ENCODE data around the gene KIF3B.
"Not testable (repeated sequence)": the region's sequence is repeated elsewhere in the genome, so short reads cannot be mapped to it uniquely, and the experiment has no call there.

The KIF3B gene

GRCh38 chr20:32249030-32249738 is 28.3 kb upstream of the KIF3B start:
- no peak for DNase-seq

- no peak for DNase-seq
These were observed 26.0 kb upstream of the KIF3B start for GRCh38 chr20:32251470-32251869.

- DNase-seq: no peak
These were observed 25.3 kb upstream of the KIF3B start for GRCh38 chr20:32252189-32252588.

- not testable (repeated sequence) for DNase-seq
These were observed 16.5 kb upstream of the KIF3B start for GRCh38 chr20:32260973-32261372.

- DNase-seq: no peak
These were observed 15.8 kb upstream of the KIF3B start for GRCh38 chr20:32261644-32262043.

GRCh38 chr20:32263398-32263954 is 14.0 kb upstream of the KIF3B start:
- DNase-seq: peak; percentile 73

GRCh38 chr20:32271620-32272019 is 5.8 kb upstream of the KIF3B start:
- DNase-seq: no peak

GRCh38 chr20:32274359-32274758 is 3.1 kb upstream of the KIF3B start:
- no peak for DNase-seq

- not testable (repeated sequence) for DNase-seq
These were observed 2.3 kb upstream of the KIF3B start for GRCh38 chr20:32275163-32275562.

GRCh38 chr20:32278199-32278643 is 770 bp downstream of the KIF3B start:
- no peak for DNase-seq

GRCh38 chr20:32281711-32282110 is 4.3 kb downstream of the KIF3B start:
- no peak for DNase-seq

GRCh38 chr20:32282461-32282860 is 5.0 kb downstream of the KIF3B start:
- peak; percentile 87 for DNase-seq

GRCh38 chr20:32285082-32285620 is 7.7 kb downstream of the KIF3B start:
- DNase-seq: no peak

GRCh38 chr20:32285621-32286371 is 8.3 kb downstream of the KIF3B start:
- no peak for DNase-seq

GRCh38 chr20:32287231-32287638 is 9.8 kb downstream of the KIF3B start:
- no peak for DNase-seq

- DNase-seq: no peak
These were observed 10.9 kb downstream of the KIF3B start for GRCh38 chr20:32288225-32288849.

- DNase-seq: peak; percentile 43
These were observed 11.8 kb downstream of the KIF3B start for GRCh38 chr20:32289299-32289660.

GRCh38 chr20:32289661-32290431 is 12.4 kb downstream of the KIF3B start:
- peak; percentile 84 for DNase-seq

- no peak for DNase-seq
These were observed 13.7 kb downstream of the KIF3B start for GRCh38 chr20:32291166-32291565.

GRCh38 chr20:32292548-32292947 is 15.1 kb downstream of the KIF3B start:
- DNase-seq: no peak

- DNase-seq: no peak
These were observed 16.6 kb downstream of the KIF3B start for GRCh38 chr20:32294071-32294470.

GRCh38 chr20:32296412-32296811 is 19.0 kb downstream of the KIF3B start:
- DNase-seq: no peak

All from NCI-H146 (cell line).